Liver (tissue), 2 donors: ENCODE measurements around the gene BCL2L14.
"Not testable (repeated sequence)": the region's sequence is repeated elsewhere in the genome, so short reads cannot be mapped to it uniquely, and the experiment has no call there.

Source experiments
- RXRA ChIP-seq, 2 donors: IDR thresholded peaks; 2 replicates each; pipeline ENCODE4 v1.6.1; 2017 to 2018; ENCODE audit warnings: antibody characterized with exemption in 2 of 2, mild to moderate bottlenecking in 1 of 2
- TF ChIP-seq, protein P1 (sequence below): IDR thresholded peaks from 2 replicates; pipeline ENCODE4 v1.6.1; 2016; ENCODE audit warnings: antibody characterized with exemption
- donor health status: healthy.

DNA sequence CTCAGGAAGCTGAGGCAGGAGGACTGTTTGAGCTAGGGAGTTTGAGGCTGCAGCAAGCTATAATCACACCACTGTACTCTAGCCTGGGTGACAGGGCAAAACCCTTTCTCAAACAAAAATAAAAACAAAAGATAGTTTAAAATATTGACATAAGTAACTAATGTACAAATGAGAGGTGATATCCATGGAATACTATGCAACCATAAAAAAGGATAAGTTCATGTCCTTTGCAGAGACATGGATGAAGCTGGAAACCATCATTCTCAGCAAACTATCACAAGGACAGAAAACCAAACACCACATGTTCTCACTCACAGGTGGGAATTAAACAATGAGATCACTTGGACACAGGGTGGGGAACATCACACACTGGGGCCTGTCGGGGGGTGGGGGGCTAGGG, 73.8 kb downstream of the BCL2L14 start:
- not testable (repeated sequence) for TF ChIP-seq RXRA (IDR thresholded peaks at IDR 0.05)
- TF ChIP-seq, protein P1, sequence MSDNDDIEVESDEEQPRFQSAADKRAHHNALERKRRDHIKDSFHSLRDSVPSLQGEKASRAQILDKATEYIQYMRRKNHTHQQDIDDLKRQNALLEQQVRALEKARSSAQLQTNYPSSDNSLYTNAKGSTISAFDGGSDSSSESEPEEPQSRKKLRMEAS: not testable (repeated sequence)
